AG04449 (cell line): ENCODE results near the gene ATP1B4.
A peak's percentile ranks its signal among the peaks of the same experiment; 100 is the strongest.

ENCODE experiments used
- CTCF ChIA-PET: fragments of 350-600 bp; formaldehyde crosslinking; extraction: SDS; loops from one replicate; lab custom pipeline; 2021; ENCODE audit warnings: antibody characterized with exemption; lab: Yijun Ruan, JAX
- POLR2A ChIA-PET: fragments of 400-600, 350-600 bp; formaldehyde crosslinking; extraction: SDS; loops from one replicate; lab custom pipeline; 2020; ENCODE audit warnings: antibody characterized with exemption, inconsistent platforms; lab: Yijun Ruan, JAX
- DNase-seq: peaks from one replicate; pipeline ENCODE4 v3.0.0-alpha.2; 2010; ENCODE audit warnings: low read depth, low spot score
- H3K4me3 ChIP-seq: 2 replicates; pipeline ENCODE4 v1.5.1; 2011; ENCODE audit warnings: low read depth, mild to moderate bottlenecking, control low read depth, low read length
- CTCF ChIP-seq: IDR thresholded peaks from one replicate; pipeline ENCODE4 v1.5.1; 2011; ENCODE audit warnings: mild to moderate bottlenecking, moderate library complexity, low read length, control low read depth, inconsistent platforms; ENCODE audit not compliant: insufficient read depth; ENCODE audit errors: missing control alignments

The ATP1B4 gene

GRCh38 chrX:120419463-120419862, 57.6 kb downstream of the ATP1B4 start:
- no peak for TF ChIP-seq CTCF
- ChIA-PET POLR2A (no interaction called here), CTCF (no interaction called here)
- H3K4me3 ChIP-seq, result no peak overlapping the region
- no peak for DNase-seq

- DNase-seq, result peak; percentile 0
- POLR2A ChIA-PET, result no interaction called here
- CTCF ChIA-PET, result interaction anchor here (2.4 kb wide), 1 partner anchor 26 kb away, joined by 11 read pairs; no protein-coding TSS in a partner anchor
- no peak for TF ChIP-seq CTCF
- H3K4me3 ChIP-seq, result no peak overlapping the region
Observed at GRCh38 chrX:120426599-120426998, 64.7 kb downstream of the ATP1B4 start.

GRCh38 chrX:120428309-120428708, 66.4 kb downstream of the ATP1B4 start:
- POLR2A ChIA-PET, result no interaction called here
- H3K4me3 ChIP-seq, result no peak overlapping the region
- no peak for DNase-seq
- CTCF ChIA-PET, result interaction anchor here (2.4 kb wide), 1 partner anchor 25 kb away, joined by 11 read pairs; no protein-coding TSS in a partner anchor
- TF ChIP-seq CTCF, result no peak

- POLR2A ChIA-PET, result no interaction called here
- no peak for TF ChIP-seq CTCF
- CTCF ChIA-PET, result interaction anchor here (1.1 kb wide), 1 partner anchor 22 kb away, joined by 3 read pairs; no protein-coding TSS in a partner anchor
- H3K4me3 ChIP-seq, result no peak overlapping the region
- DNase-seq, result no peak
Observed at GRCh38 chrX:120429776-120430540, 68.1 kb downstream of the ATP1B4 start.
